Measurements from ENCODE around the gene PKN1. TPM values are rescaled to one million over a fixed set of nuclear protein-coding genes. Genes with fewer than 3 reads are reported as not detected.

Gene PKN1
- total and polyA plus RNA-seq, 10 of the 15 experiments (the other 5 are each of a cell fraction or from before 2014, with no cell fraction given), result 1.0 to 189 (median 52.7) TPM

DNA sequence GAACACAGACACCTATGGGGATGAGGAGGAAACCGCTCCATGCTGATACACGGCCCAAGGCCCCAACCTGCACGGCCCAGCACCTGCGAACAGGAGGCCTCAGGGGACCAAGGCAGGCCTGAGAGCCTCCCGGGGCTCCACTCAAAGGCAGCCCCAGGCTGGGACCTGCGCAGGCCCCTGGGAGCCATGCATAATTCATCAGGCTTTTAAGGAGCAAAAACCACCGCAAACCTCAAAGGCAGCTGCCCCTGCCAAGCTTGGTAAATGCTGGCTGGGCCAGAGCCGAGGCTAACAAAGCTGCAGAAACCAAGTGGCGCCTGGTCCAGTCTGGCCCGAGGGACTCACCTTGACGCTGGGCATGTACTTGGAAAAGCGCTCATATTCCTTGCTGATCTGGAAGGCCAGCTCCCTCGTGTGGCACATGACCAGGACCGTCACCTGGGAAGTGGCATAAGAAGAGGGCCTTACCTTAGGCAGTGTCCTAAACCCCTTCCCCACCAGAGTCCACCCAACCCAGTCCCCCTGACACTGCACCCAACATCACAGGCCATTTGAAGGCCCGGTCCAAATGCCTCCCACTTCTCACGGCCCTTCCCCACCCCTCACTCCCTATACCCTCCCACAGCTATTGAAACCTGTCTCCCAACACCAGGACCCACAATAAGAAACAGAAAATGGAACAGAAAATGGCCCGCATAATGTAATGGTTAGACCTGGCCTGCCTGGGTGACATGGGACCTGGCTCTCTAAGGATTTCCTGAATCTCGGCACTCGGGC is 21.8 kb upstream of the PKN1 start:
- Histone ChIP-seq H3K4me2 (ENCODE audit: control insufficient read depth, insufficient read depth) (no peak overlapping the region), H3K9me3 (replicated peaks; ENCODE audit: control insufficient read depth, insufficient read depth, low read length) (no peaks in the 10 kb centered on the region), H3K4me3 (no peak overlapping the region), H3K9ac (ENCODE audit: control insufficient read depth, insufficient read depth, low read length) (no peak overlapping the region), H4K20me1 (ENCODE audit: control insufficient read depth, insufficient read depth) (peaks cover 19% of the 10 kb centered on the region), H3K27me3 (replicated peaks in 1 of 2; ENCODE audit: control insufficient read depth in 2 of 2, insufficient read depth in 2 of 2, low read length in 1 of 2) (no peaks in the 10 kb centered on the region), H2AFZ (ENCODE audit: control insufficient read depth, low read depth, low read length) (no peak overlapping the region), H3K36me3 (ENCODE audit: control insufficient read depth in 2 of 2, insufficient read depth in 2 of 2, low read length in 1 of 2) (peaks cover 38 to 67% of the 10 kb centered on the region in 2 experiments), H3K27ac (ENCODE audit: control insufficient read depth, insufficient read depth) (no peak overlapping the region), H3K4me1 (ENCODE audit: control insufficient read depth, insufficient read depth, low read length) (peaks cover 17% of the 10 kb centered on the region), H3K79me2 (ENCODE audit: control insufficient read depth, insufficient read depth, low read length) (peaks cover 45% of the 10 kb centered on the region)
- POLR2A ChIA-PET, result interaction anchor here (1.1 kb wide), 1 partner anchor 55 kb away, joined by 3 read pairs; no protein-coding TSS in a partner anchor
- ATAC-seq (no peak), FAIRE-seq (no peak), DNase-seq (ENCODE audit: low read depth, low spot score) (no peak)
- TF ChIP-seq ZSCAN29 (IDR thresholded peaks at IDR 0.05) (no peak), ZNF217 (IDR thresholded peaks at IDR 0.05) (no peak), NR2F1 (conservative IDR thresholded peaks at IDR 0.05) (no peak), GABPA (IDR thresholded peaks at IDR 0.05; ENCODE audit: low read depth) (no peak), ZNF622 (IDR thresholded peaks at IDR 0.05) (no peak), ZNF384 (IDR thresholded peaks at IDR 0.05; ENCODE audit: borderline replicate concordance, low read depth, low read length) (no peak), POLR2AphosphoS5 (IDR thresholded peaks at IDR 0.05; ENCODE audit: low read length) (peak; percentile 35; the same call in 1 of the 2 replicates), POLR2A (IDR thresholded peaks at IDR 0.05; ENCODE audit: low read depth, low read length) (peak; percentile 36), POLR2AphosphoS2 (IDR thresholded peaks at IDR 0.05; ENCODE audit: low read depth, low read length) (no peak)
- in situ Hi-C loops (cut with MboI) (no loop called here), intact Hi-C loops (cut with micrococcal nuclease; ENCODE audit: unreplicated experiment) (no loop called here)
- CTCF ChIA-PET, result no interaction called here
- RAD21 ChIA-PET (ENCODE audit: unreplicated experiment), result no interaction called here
- no TSS peak for BruUV-seq (replicated peaks)
- SMC1A ChIA-PET (ENCODE audit: uncharacterized antibody, unreplicated experiment), result no interaction called here
- WGBS (ENCODE audit: insufficient coverage, insufficient replicate concordance, low lambda C conversion rate, missing lambda C conversion rate), result 37% methylated on average over 19 of the region's 19 CpGs

DNA sequence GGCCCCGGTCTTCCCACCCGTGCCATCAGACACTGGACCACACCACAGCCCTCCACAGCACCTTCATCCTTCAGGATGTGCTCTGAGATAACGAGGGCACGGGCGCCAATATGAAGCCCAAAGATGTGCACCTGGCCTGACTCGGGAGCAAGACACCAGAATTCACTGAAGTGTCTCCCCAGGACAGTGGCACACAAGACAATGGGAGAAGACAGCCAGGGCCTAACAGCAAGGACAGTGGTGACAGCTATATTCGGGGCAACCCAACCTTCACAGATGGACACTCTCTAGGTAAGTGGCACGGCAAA is 21.2 kb upstream of the PKN1 start:
- no peak overlapping the region for H2AFZ ChIP-seq (ENCODE audit: control insufficient read depth, low read depth, low read length)
- FAIRE-seq, result no peak
- DNase-seq (ENCODE audit: low read depth, low spot score), result no peak
- in situ Hi-C loops (cut with MboI) (no loop called here), intact Hi-C loops (cut with micrococcal nuclease; ENCODE audit: unreplicated experiment) (no loop called here)
- peaks cover 21% of the 10 kb centered on the region for H4K20me1 ChIP-seq (ENCODE audit: control insufficient read depth, insufficient read depth)
- ATAC-seq, result no peak
- no TSS peak for BruUV-seq (replicated peaks)
- peaks cover 50% of the 10 kb centered on the region for H3K79me2 ChIP-seq (ENCODE audit: control insufficient read depth, insufficient read depth, low read length)
- SMC1A ChIA-PET (ENCODE audit: uncharacterized antibody, unreplicated experiment), result no interaction called here
- RAD21 ChIA-PET (ENCODE audit: unreplicated experiment), result no interaction called here
- no peaks in the 10 kb centered on the region for H3K9me3 ChIP-seq (replicated peaks; ENCODE audit: control insufficient read depth, insufficient read depth, low read length)
- H3K4me2 ChIP-seq (ENCODE audit: control insufficient read depth, insufficient read depth), result no peak overlapping the region
- peaks cover 23% of the 10 kb centered on the region for H3K4me1 ChIP-seq (ENCODE audit: control insufficient read depth, insufficient read depth, low read length)
- no peaks in the 10 kb centered on the region for H3K27me3 ChIP-seq (replicated peaks in 1 of 2; ENCODE audit: control insufficient read depth in 2 of 2, insufficient read depth in 2 of 2, low read length in 1 of 2)
- H3K4me3 ChIP-seq, result no peak overlapping the region
- H3K27ac ChIP-seq (ENCODE audit: control insufficient read depth, insufficient read depth), result no peak overlapping the region
- POLR2A ChIA-PET, result no interaction called here
- no peak for TF ChIP-seq ESRRA (IDR thresholded peaks at IDR 0.05; ENCODE audit: low read length)
- no peak for TF ChIP-seq SREBF1 (IDR thresholded peaks at IDR 0.05; ENCODE audit: low read length)
- TF ChIP-seq, protein P1, sequence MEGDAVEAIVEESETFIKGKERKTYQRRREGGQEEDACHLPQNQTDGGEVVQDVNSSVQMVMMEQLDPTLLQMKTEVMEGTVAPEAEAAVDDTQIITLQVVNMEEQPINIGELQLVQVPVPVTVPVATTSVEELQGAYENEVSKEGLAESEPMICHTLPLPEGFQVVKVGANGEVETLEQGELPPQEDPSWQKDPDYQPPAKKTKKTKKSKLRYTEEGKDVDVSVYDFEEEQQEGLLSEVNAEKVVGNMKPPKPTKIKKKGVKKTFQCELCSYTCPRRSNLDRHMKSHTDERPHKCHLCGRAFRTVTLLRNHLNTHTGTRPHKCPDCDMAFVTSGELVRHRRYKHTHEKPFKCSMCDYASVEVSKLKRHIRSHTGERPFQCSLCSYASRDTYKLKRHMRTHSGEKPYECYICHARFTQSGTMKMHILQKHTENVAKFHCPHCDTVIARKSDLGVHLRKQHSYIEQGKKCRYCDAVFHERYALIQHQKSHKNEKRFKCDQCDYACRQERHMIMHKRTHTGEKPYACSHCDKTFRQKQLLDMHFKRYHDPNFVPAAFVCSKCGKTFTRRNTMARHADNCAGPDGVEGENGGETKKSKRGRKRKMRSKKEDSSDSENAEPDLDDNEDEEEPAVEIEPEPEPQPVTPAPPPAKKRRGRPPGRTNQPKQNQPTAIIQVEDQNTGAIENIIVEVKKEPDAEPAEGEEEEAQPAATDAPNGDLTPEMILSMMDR (IDR thresholded peaks at IDR 0.05 in 2 of 3, conservative IDR thresholded peaks at IDR 0.05 in 1 of 3; ENCODE audit: control insufficient read depth in 2 of 3, extremely low read depth in 1 of 3, insufficient read depth in 1 of 3, low read depth in 3 of 3, low read length in 3 of 3), result no peak
- peak; percentile 15; the same call in 1 of the 2 replicates for TF ChIP-seq POLR2AphosphoS5 (IDR thresholded peaks at IDR 0.05; ENCODE audit: low read length)
- H3K36me3 ChIP-seq (ENCODE audit: control insufficient read depth in 2 of 2, insufficient read depth in 2 of 2, low read length in 1 of 2), result peaks cover 39 to 64% of the 10 kb centered on the region in 2 experiments
- CTCF ChIA-PET, result no interaction called here
- WGBS (ENCODE audit: insufficient coverage, insufficient replicate concordance, low lambda C conversion rate, missing lambda C conversion rate), result 52% methylated on average over 8 of the region's 8 CpGs
- H3K9ac ChIP-seq (ENCODE audit: control insufficient read depth, insufficient read depth, low read length), result no peak overlapping the region

All from GM12878 (cell line).